Esophagus squamous epithelium (tissue), 4 donors: ENCODE measurements around the gene ARR3.

ENCODE experiments used
- POLR2A ChIP-seq, 4 donors: fragments of 450-650 bp; IDR thresholded peaks; one replicate each; pipeline ENCODE4 v1.6.1; 2017; ENCODE audit warnings: antibody characterized with exemption in 4 of 4, mild to moderate bottlenecking in 4 of 4, moderate library complexity in 3 of 4
- TF ChIP-seq, protein P1 (sequence below), 6 experiments: fragments of 450-650 bp in 4 of 6; fragments of 200-600 bp in 2 of 6; sonication (generic) in 2 of 6; IDR thresholded peaks; one replicate each; pipeline ENCODE4 v1.5.1; 2016 to 2019; ENCODE audit warnings: antibody characterized with exemption in 6 of 6, mild to moderate bottlenecking in 4 of 6, moderate library complexity in 4 of 6

DNA sequence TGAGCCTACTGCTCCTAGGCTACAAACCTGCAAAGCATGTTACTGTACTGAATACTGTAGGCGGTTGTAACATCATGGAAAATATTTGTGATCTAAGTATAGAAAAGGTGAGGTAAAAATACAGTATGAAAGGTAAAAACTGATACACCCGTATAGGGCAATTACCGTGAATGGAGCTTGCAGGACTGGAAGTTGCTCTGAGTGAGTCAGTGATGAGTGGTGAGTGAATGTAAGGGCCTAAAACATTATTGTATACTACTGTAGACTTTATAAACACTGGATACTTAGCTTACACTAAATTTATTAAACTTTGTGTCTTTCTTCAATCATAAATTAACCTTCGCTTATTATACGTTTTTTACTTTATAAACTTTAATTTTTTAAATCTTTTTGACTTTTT is 25.5 kb downstream of the ARR3 start:
- TF ChIP-seq, protein P1, sequence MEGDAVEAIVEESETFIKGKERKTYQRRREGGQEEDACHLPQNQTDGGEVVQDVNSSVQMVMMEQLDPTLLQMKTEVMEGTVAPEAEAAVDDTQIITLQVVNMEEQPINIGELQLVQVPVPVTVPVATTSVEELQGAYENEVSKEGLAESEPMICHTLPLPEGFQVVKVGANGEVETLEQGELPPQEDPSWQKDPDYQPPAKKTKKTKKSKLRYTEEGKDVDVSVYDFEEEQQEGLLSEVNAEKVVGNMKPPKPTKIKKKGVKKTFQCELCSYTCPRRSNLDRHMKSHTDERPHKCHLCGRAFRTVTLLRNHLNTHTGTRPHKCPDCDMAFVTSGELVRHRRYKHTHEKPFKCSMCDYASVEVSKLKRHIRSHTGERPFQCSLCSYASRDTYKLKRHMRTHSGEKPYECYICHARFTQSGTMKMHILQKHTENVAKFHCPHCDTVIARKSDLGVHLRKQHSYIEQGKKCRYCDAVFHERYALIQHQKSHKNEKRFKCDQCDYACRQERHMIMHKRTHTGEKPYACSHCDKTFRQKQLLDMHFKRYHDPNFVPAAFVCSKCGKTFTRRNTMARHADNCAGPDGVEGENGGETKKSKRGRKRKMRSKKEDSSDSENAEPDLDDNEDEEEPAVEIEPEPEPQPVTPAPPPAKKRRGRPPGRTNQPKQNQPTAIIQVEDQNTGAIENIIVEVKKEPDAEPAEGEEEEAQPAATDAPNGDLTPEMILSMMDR (IDR thresholded peaks at IDR 0.05): no peak
- TF ChIP-seq POLR2A (IDR thresholded peaks at IDR 0.05): no peak
